Colonic mucosa (tissue), 4 donors: ENCODE results near the gene CASP10. TPM values are rescaled to one million over a fixed set of nuclear protein-coding genes. Genes with fewer than 3 reads are reported as not detected.

Experiments used
- DNase-seq: peaks from one replicate; pipeline ENCODE4 v3.0.0-alpha.2; 2020
- H3K27ac ChIP-seq: fragments of 200-600 bp; one replicate; pipeline ENCODE4 v1.8.0; 2021
- H3K27me3 ChIP-seq: fragments of 200-600 bp; one replicate; pipeline ENCODE4 v1.8.0; 2021
- H3K36me3 ChIP-seq: fragments of 200-600 bp; one replicate; pipeline ENCODE4 v1.8.0; 2021
- H3K4me1 ChIP-seq: fragments of 200-600 bp; one replicate; pipeline ENCODE4 v1.8.0; 2021; ENCODE audit warnings: mild to moderate bottlenecking
- H3K4me3 ChIP-seq: fragments of 200-600 bp; one replicate; pipeline ENCODE4 v1.8.0; 2021
- H3K9ac ChIP-seq, 2 donors: one replicate each; pipeline ENCODE4 v1.7.0; 2013; ENCODE audit warnings: control low read depth in 2 of 2, low read depth in 2 of 2, low read length in 2 of 2
- H3K9me3 ChIP-seq: fragments of 200-600 bp; one replicate; pipeline ENCODE4 v1.8.0; 2021
- intact Hi-C: fragments of 100-400 bp; cut with DNase I; formaldehyde crosslinking; loops from one replicate; pipeline ENCODE4 v1.14.1; 2022
- total RNA-seq, 2 donors: library from RNA; stranded (reverse); fragmentation: NEBNext Ultra II Directional in 1 of 2; extraction: Animal tissue kit (Norgen Biotek cat#: 25700) in 1 of 2; gene quantifications; one replicate each; pipeline ENCODE4 v1.2.1, GENCODE V29; 2021
- TF ChIP-seq, protein P1 (sequence below): fragments of 200-600 bp; IDR thresholded peaks from one replicate; pipeline ENCODE4 v1.8.0; 2022; ENCODE audit warnings: antibody characterized with exemption, mild to moderate bottlenecking
- donor health status: healthy.
- donor health status: DM: no; HTN: no; CAD: no.
- donor health status: DM: no; HTN: no; CAD: no.

Gene CASP10
- total RNA-seq, 2 donors from 2014 or later, result 28.0 to 52.3 TPM

DNA sequence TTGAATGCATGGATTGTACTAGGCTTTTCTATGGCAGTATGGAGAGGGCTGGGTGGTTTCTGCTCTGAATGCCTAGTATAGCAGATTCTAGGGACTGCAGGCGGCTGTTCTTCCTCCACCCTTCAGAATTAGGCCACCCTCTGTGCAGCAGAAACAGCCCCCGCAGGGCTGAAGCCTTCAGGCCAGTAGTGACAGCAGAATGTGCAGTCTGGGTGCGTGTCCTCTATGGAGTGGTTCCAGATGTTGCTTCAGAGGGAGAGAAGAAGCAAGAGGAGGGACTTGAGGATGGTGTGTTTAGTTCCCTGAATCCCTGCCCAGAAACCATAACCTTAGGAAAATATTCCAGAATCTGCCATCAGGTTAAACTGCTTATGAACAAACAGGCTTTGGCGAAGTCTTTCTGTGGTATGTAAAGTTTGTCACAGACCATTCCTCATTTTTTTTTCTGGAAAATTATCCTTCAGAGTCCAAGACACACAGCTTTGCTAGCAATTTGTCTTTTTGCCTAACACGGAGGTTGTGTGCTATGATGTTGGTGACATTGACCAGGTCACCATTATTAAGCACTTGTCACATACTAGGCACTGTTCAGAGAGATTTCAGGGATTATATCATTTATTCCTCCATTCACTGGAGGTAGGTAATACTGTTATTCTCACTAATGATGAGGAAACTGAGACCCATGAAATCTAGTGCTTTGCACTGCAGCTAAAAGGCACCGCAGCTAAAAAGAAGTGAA is 21.1 kb downstream of the CASP10 start:
- Histone ChIP-seq H3K27ac (no peak overlapping the region), H3K4me1 (no peaks in the 10 kb centered on the region), H3K27me3 (no peaks in the 10 kb centered on the region), H3K4me3 (no peak overlapping the region), H3K36me3 (no peaks in the 10 kb centered on the region), H3K9ac (no peak overlapping the region), H3K9me3 (no peaks in the 10 kb centered on the region)
- intact Hi-C loops, result no loop called here
- TF ChIP-seq, protein P1, sequence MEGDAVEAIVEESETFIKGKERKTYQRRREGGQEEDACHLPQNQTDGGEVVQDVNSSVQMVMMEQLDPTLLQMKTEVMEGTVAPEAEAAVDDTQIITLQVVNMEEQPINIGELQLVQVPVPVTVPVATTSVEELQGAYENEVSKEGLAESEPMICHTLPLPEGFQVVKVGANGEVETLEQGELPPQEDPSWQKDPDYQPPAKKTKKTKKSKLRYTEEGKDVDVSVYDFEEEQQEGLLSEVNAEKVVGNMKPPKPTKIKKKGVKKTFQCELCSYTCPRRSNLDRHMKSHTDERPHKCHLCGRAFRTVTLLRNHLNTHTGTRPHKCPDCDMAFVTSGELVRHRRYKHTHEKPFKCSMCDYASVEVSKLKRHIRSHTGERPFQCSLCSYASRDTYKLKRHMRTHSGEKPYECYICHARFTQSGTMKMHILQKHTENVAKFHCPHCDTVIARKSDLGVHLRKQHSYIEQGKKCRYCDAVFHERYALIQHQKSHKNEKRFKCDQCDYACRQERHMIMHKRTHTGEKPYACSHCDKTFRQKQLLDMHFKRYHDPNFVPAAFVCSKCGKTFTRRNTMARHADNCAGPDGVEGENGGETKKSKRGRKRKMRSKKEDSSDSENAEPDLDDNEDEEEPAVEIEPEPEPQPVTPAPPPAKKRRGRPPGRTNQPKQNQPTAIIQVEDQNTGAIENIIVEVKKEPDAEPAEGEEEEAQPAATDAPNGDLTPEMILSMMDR, result no peak
- no peak for DNase-seq

DNA sequence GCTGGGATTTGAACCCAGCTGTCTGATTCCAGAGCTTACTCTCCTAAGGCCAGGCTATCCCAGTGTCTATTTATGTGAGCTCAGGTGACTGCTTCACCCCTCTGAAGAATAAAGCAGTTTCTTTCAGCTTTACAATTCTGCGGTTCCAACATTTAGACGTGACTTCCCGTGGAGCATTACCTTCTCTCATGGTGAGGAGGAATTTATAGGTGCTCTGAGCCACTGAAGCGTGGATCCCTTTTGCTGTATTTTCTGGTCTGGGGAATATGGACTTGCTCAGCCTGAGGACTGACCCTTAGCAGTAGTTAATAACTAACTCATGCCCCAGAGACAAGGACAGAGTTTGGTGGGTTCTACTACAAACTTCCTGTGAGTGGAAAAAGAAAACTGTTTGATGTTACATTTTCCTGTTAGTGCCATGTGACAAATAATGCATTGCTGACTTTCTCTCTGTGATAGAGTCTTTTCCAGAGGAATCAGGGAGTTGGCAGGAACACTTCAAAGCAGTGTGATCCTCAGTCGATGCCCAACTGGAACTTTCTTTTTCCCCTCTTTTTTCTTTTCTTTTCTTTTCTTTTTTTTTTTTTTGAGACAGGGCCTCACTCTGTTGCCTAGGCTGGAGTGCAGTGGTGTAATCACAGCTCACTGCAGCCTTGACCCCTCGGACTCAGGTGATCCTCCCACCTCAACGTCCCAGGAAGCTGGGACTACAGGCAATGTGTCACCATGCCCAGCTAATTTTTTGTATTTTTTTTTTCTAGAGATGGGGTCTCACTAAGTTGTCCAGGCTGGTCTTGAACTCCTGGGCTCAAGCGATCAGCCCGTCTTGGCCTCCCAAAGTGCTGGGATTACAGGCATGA is 21.9 kb downstream of the CASP10 start:
- intact Hi-C loops, result no loop called here
- no peaks in the 10 kb centered on the region for H3K9me3 ChIP-seq
- no peak overlapping the region for H3K4me3 ChIP-seq
- no peak for DNase-seq
- no peaks in the 10 kb centered on the region for H3K36me3 ChIP-seq
- H3K4me1 ChIP-seq, result no peaks in the 10 kb centered on the region
- H3K27me3 ChIP-seq, result no peaks in the 10 kb centered on the region
- TF ChIP-seq, protein P1, result no peak
- H3K9ac ChIP-seq, result no peak overlapping the region
- H3K27ac ChIP-seq, result no peak overlapping the region

DNA sequence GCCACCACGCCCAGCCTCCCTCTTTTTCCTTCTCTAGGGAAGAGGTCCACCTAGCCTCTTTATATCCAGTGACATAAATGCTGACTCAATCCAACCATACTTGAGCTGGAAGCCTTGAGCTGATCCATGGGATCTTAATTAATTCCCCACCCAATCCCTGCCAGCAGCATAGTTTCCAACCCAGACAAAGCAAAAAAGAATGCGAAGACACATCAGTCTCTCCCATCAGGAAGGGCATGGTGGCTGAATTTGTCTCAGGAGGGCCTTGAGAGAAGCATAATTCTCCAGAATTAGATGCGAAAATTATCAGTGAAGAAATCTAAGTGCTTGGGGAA is 22.5 kb downstream of the CASP10 start:
- no peaks in the 10 kb centered on the region for H3K27me3 ChIP-seq
- H3K4me3 ChIP-seq, result no peak overlapping the region
- H3K27ac ChIP-seq, result no peak overlapping the region
- TF ChIP-seq, protein P1, result no peak
- DNase-seq, result no peak
- no peaks in the 10 kb centered on the region for H3K4me1 ChIP-seq
- H3K9ac ChIP-seq, result no peak overlapping the region
- H3K9me3 ChIP-seq, result no peaks in the 10 kb centered on the region
- no peaks in the 10 kb centered on the region for H3K36me3 ChIP-seq
- intact Hi-C loops, result no loop called here

DNA sequence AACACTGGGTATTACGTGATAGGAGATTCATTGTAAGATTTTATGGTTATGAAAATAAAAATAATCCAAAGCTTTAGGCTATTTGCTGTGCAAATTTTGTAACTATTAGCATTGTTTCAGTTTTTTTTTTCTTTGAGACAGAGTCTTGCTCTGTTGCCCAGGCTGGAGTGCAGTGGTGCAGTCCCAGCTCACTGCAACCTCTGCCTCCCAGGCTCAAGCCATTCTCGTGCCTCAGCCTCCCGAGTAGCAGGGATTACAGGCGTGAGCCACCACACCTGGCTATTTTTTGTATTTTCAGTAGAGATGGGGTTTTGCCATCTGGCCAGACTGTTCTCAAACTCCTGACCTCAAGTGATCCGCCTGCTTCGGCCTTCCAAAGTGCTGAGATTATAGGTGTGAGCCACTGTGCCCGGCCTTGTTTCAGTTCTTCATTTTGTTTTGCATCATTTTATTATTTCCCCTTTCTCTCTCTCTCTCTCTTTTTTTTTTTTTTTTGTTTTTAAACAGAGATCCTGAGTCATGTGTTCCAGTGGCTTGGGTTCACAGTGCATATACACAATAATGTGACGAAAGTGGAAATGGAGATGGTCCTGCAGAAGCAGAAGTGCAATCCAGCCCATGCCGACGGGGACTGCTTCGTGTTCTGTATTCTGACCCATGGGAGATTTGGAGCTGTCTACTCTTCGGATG is 25.8 kb downstream of the CASP10 start:
- no peaks in the 10 kb centered on the region for H3K27me3 ChIP-seq
- no peaks in the 10 kb centered on the region for H3K4me1 ChIP-seq
- intact Hi-C loops, result no loop called here
- H3K9me3 ChIP-seq, result no peaks in the 10 kb centered on the region
- H3K4me3 ChIP-seq, result no peak overlapping the region
- DNase-seq, result no peak
- TF ChIP-seq, protein P1, result no peak
- no peak overlapping the region for H3K9ac ChIP-seq
- H3K27ac ChIP-seq, result peak overlapping the region; percentile 26
- H3K36me3 ChIP-seq, result no peaks in the 10 kb centered on the region

DNA sequence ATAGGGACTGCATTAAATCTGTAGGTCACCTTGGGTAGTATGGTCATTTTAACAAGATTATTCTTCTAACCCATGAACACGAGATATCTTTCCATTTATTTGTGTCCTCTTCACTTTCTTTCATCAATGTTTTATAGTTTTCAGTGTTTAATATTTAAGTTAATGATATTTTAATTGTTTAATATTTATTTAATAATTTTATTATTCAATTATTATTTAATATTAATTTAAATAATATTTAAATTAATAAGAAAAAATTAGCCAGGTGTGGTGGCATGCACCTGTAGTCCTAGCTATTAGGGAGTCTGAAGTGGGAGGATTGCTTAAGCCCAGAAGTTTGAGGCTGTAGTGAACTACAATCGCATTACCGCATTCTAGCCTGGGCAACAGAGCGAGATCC is 33.0 kb downstream of the CASP10 start:
- peaks cover 4% of the 10 kb centered on the region for H3K36me3 ChIP-seq

More for the DNA sequence above, 33.0 kb downstream of the CASP10 start:
- intact Hi-C loops, result no loop called here
- Histone ChIP-seq H3K9me3 (no peaks in the 10 kb centered on the region), H3K27me3 (no peaks in the 10 kb centered on the region), H3K4me1 (no peaks in the 10 kb centered on the region), H3K27ac (no peak overlapping the region), H3K9ac (no peak overlapping the region), H3K4me3 (no peak overlapping the region)
- no peak for DNase-seq
- TF ChIP-seq, protein P1, result no peak
